ENCODE results near the gene SPINDOC. TPM values are rescaled to one million over a fixed set of nuclear protein-coding genes. Genes with fewer than 3 reads are reported as not detected.
A peak's percentile ranks its signal among the peaks of the same experiment; 100 is the strongest.

Gene SPINDOC
- total RNA-seq, 1 experiment from 2014 or later, result 94.5 TPM

- Histone ChIP-seq H3K4me1 (ENCODE audit: insufficient read depth, low read length, poor library complexity, severe bottlenecking) (peaks cover 24% of the 10 kb centered on the region), H3K9me3 (ENCODE audit: low read depth, low read length, poor library complexity, severe bottlenecking) (no peaks in the 10 kb centered on the region), H3K27me3 (replicated peaks; ENCODE audit: insufficient read depth, low read depth, low read length, poor library complexity) (no peaks in the 10 kb centered on the region), H3K27ac (ENCODE audit: low read depth, low read length, poor library complexity, severe bottlenecking) (no peak overlapping the region), H3K36me3 (ENCODE audit: insufficient read depth, low read length, poor library complexity, severe bottlenecking) (no peaks in the 10 kb centered on the region), H3K4me3 (ENCODE audit: low read depth, low read length, poor library complexity, severe bottlenecking) (no peak overlapping the region)
- intact Hi-C loops (cut with micrococcal nuclease; ENCODE audit: unreplicated experiment), result no loop called here
- no peak for DNase-seq (ENCODE audit: low spot score)
- no TSS peak for BruUV-seq (replicated peaks)
- ChIA-PET CTCF (interaction anchor here (0.6 kb wide), 1 partner anchor 794 kb away, joined by 5 read pairs; no protein-coding TSS in a partner anchor), POLR2A (ENCODE audit: low non-redundant PET) (no interaction called here)
- TF ChIP-seq CTCF (conservative IDR thresholded peaks at IDR 0.05; ENCODE audit: low read depth, low read length), result no peak
- TF ChIP-seq EZH2 (IDR thresholded peaks at IDR 0.05; ENCODE audit: borderline replicate concordance, low read depth, low read length, poor library complexity, severe bottlenecking), result no peak
These were observed 41.4 kb downstream of the SPINDOC start for GRCh38 chr11:63854696-63855095.

- ChIA-PET CTCF (no interaction called here), POLR2A (ENCODE audit: low non-redundant PET) (interaction anchor here (0.5 to 0.6 kb wide), 2 partner anchors 133 to 167 kb away, joined by 3 to 4 read pairs; no protein-coding TSS in a partner anchor)
- intact Hi-C loops (cut with micrococcal nuclease; ENCODE audit: unreplicated experiment), result no loop called here
- BruUV-seq (replicated peaks), result no TSS peak
- Histone ChIP-seq H3K36me3 (ENCODE audit: insufficient read depth, low read length, poor library complexity, severe bottlenecking) (no peaks in the 10 kb centered on the region), H3K27me3 (replicated peaks; ENCODE audit: insufficient read depth, low read depth, low read length, poor library complexity) (no peaks in the 10 kb centered on the region), H3K4me1 (ENCODE audit: insufficient read depth, low read length, poor library complexity, severe bottlenecking) (peaks cover 24% of the 10 kb centered on the region), H3K4me3 (ENCODE audit: low read depth, low read length, poor library complexity, severe bottlenecking) (no peak overlapping the region), H3K27ac (ENCODE audit: low read depth, low read length, poor library complexity, severe bottlenecking) (no peak overlapping the region), H3K9me3 (ENCODE audit: low read depth, low read length, poor library complexity, severe bottlenecking) (no peaks in the 10 kb centered on the region)
- no peak for DNase-seq (ENCODE audit: low spot score)
- TF ChIP-seq CTCF (conservative IDR thresholded peaks at IDR 0.05; ENCODE audit: low read depth, low read length) (no peak), EZH2 (IDR thresholded peaks at IDR 0.05; ENCODE audit: borderline replicate concordance, low read depth, low read length, poor library complexity, severe bottlenecking) (no peak)
These were observed 42.7 kb downstream of the SPINDOC start for GRCh38 chr11:63855975-63856374.

- Histone ChIP-seq H3K27me3 (replicated peaks; ENCODE audit: insufficient read depth, low read depth, low read length, poor library complexity) (no peaks in the 10 kb centered on the region), H3K36me3 (ENCODE audit: insufficient read depth, low read length, poor library complexity, severe bottlenecking) (peaks cover 6% of the 10 kb centered on the region), H3K4me1 (ENCODE audit: insufficient read depth, low read length, poor library complexity, severe bottlenecking) (peaks cover 23% of the 10 kb centered on the region), H3K27ac (ENCODE audit: low read depth, low read length, poor library complexity, severe bottlenecking) (no peak overlapping the region), H3K4me3 (ENCODE audit: low read depth, low read length, poor library complexity, severe bottlenecking) (no peak overlapping the region), H3K9me3 (ENCODE audit: low read depth, low read length, poor library complexity, severe bottlenecking) (no peaks in the 10 kb centered on the region)
- peak; percentile 43 for DNase-seq (ENCODE audit: low spot score)
- CTCF ChIA-PET, result no interaction called here
- no TSS peak for BruUV-seq (replicated peaks)
- intact Hi-C loops (cut with micrococcal nuclease; ENCODE audit: unreplicated experiment), result no loop called here
- POLR2A ChIA-PET (ENCODE audit: low non-redundant PET), result interaction anchor here (0.8 kb wide), 1 partner anchor 9 kb away, joined by 3 read pairs; no protein-coding TSS in a partner anchor
- TF ChIP-seq CTCF (conservative IDR thresholded peaks at IDR 0.05; ENCODE audit: low read depth, low read length) (no peak), EZH2 (IDR thresholded peaks at IDR 0.05; ENCODE audit: borderline replicate concordance, low read depth, low read length, poor library complexity, severe bottlenecking) (no peak)
These were observed 45.6 kb downstream of the SPINDOC start for GRCh38 chr11:63858628-63859550.
